ENCODE results near the gene PCDHGC3.

DNA sequence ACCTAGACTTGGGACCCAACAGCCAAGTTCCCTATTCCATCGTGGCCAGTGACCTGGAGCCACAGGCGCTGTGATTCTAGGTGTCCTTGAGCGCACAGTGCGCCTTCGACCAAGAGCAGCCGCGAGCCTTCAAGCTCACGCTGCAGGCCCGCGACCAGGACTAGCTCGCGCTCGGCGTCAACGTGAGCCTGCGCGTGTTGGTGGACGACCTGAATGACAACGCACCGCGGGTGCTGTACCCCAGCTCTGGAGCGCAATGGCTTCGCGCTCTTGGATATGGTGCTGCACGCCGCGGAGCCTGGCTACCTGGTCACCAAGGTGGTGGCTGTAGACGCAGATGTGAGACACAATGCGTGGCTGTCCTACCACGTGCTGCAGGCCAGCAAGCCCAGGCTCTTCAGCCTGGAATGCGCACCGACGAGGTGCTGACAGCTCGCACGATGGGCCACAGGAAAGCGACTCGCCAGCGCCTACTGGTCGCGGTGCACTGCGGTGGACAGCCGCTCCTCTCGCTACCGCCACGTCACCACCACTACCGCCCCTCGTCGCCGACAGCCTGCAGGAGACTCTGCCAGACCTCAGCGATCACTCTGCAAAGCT is 34.1 kb upstream of the PCDHGC3 start:
- no peak for TF ChIP-seq MAFK (IDR thresholded peaks at IDR 0.05; ENCODE audit: low read depth, low read length)
- TF ChIP-seq POLR2A (IDR thresholded peaks at IDR 0.05; ENCODE audit: low read depth, low read length) = no peak
- TF ChIP-seq SMC3 (IDR thresholded peaks at IDR 0.05; ENCODE audit: low read depth, low read length) = no peak
- TF ChIP-seq CTCF (conservative IDR thresholded peaks at IDR 0.05; ENCODE audit: low read depth, low read length) = no peak
- TF ChIP-seq FOS (IDR thresholded peaks at IDR 0.05; ENCODE audit: low read depth, low read length) = no peak
- no peak for TF ChIP-seq NFE2L2 (IDR thresholded peaks at IDR 0.05; ENCODE audit: low read depth, low read length)
- TF ChIP-seq RFX5 (IDR thresholded peaks at IDR 0.05; ENCODE audit: low read depth, low read length) = no peak
- TF ChIP-seq MXI1 (IDR thresholded peaks at IDR 0.05; ENCODE audit: borderline replicate concordance, low read depth, low read length) = no peak

Data from IMR-90 (cell line).